Right lobe of liver (tissue), 4 donors: ENCODE data around the gene C11orf71.

ENCODE experiments used
- CTCF ChIP-seq, 4 donors: fragments of 200-600 bp in 3 of 4; fragments of 450-650 bp in 1 of 4; IDR thresholded peaks; one replicate each; pipeline versions ENCODE4 v1.5.1 to v1.8.0; 2016 to 2022; ENCODE audit warnings: antibody characterized with exemption in 4 of 4, mild to moderate bottlenecking in 2 of 4
- POLR2A ChIP-seq: fragments of 450-650 bp; IDR thresholded peaks from one replicate; pipeline ENCODE4 v1.6.1; 2017; ENCODE audit warnings: antibody characterized with exemption, mild to moderate bottlenecking
- donor health status: DM: no; HTN: no; CAD: no.
- donor health status: DM: no; HTN: no; CAD: no.
- donor health status: DM: no; HTN: yes; CAD: no.

- no peak for TF ChIP-seq CTCF (IDR thresholded peaks at IDR 0.05)
- TF ChIP-seq POLR2A: no peak
Measured at GRCh38 chr11:114447892-114448291, 47.6 kb upstream of the C11orf71 start.
